IMR-90 (cell line): ENCODE results near the gene USO1. TPM values are rescaled to one million over a fixed set of nuclear protein-coding genes. Genes with fewer than 3 reads are reported as not detected.

ENCODE experiments used
- ATAC-seq: fragments of 200-7000 bp; cut with Tn5 transposase; 2 replicates; pipeline ENCODE4 v1.9.1; 2020; ENCODE audit warnings: low read depth, mild to moderate bottlenecking, moderate library complexity
- BruUV-seq: library from RNA; stranded (reverse); fragments of 400-500 nt; replicated peaks from 2 replicates; lab custom pipeline; 2021; lab: Mats Ljungman, UMichigan
- CTCF ChIA-PET: fragments of 300-600 bp; formaldehyde crosslinking; extraction: SDS; loops from one replicate; lab custom pipeline; 2021; ENCODE audit warnings: antibody characterized with exemption; lab: Yijun Ruan, JAX
- POLR2A ChIA-PET: fragments of 300-600 bp; sonication (Branson Sonifier 250); formaldehyde crosslinking; loops from one replicate; lab custom pipeline; 2022; ENCODE audit warnings: antibody characterized with exemption; ENCODE audit not compliant: unreplicated experiment; lab: Charles Lee
- DNase-seq: peaks from one replicate; pipeline ENCODE4 v3.0.0; 2013
- H2AFZ ChIP-seq: replicated peaks from 2 replicates; pipeline ENCODE3; 2013; ENCODE audit warnings: low read length, mild to moderate bottlenecking; ENCODE audit not compliant: poor library complexity
- H2AK5ac ChIP-seq: 2 replicates; pipeline ENCODE4 v1.6.1; 2013; ENCODE audit warnings: low read depth, low read length, inconsistent platforms
- H2AK9ac ChIP-seq: replicated peaks from 2 replicates; pipeline ENCODE3; 2013; ENCODE audit warnings: mild to moderate bottlenecking, low read depth, low read length, moderate library complexity; ENCODE audit not compliant: poor library complexity
- H2BK120ac ChIP-seq: 2 replicates; pipeline ENCODE4 v1.6.1; 2013; ENCODE audit warnings: low read depth, low read length, inconsistent platforms
- H2BK15ac ChIP-seq: 3 replicates; pipeline ENCODE4 v1.6.1; 2013; ENCODE audit warnings: low read depth, low read length, inconsistent platforms
- H2BK20ac ChIP-seq: 2 replicates; pipeline ENCODE4 v1.6.1; 2013; ENCODE audit warnings: low read depth, mild to moderate bottlenecking, inconsistent platforms, low read length, moderate library complexity
- H2BK5ac ChIP-seq: 2 replicates; pipeline ENCODE4 v1.6.1; 2013; ENCODE audit warnings: mild to moderate bottlenecking, low read depth, low read length, inconsistent platforms; ENCODE audit not compliant: poor library complexity, severe bottlenecking
- H3K14ac ChIP-seq: replicated peaks from 2 replicates; pipeline ENCODE4 v1.6.1; 2013; ENCODE audit warnings: low read depth, low read length, inconsistent platforms
- H3K18ac ChIP-seq: 2 replicates; pipeline ENCODE4 v1.6.1; 2013; ENCODE audit warnings: low read depth, low read length, control low read depth
- H3K23ac ChIP-seq: 2 replicates; pipeline ENCODE4 v1.6.1; 2013; ENCODE audit warnings: low read depth, low read length, inconsistent platforms
- H3K27ac ChIP-seq: 2 replicates; pipeline ENCODE4 v1.5.1; 2013; ENCODE audit warnings: mild to moderate bottlenecking, control low read depth, low read length; ENCODE audit not compliant: insufficient read depth
- H3K27me3 ChIP-seq: 2 replicates; pipeline ENCODE4 v1.6.1; 2013; ENCODE audit warnings: low read length; ENCODE audit not compliant: control insufficient read depth, insufficient read depth
- H3K36me3 ChIP-seq: 2 replicates; pipeline ENCODE4 v1.6.1; 2013; ENCODE audit warnings: low read length, mixed read lengths; ENCODE audit not compliant: control insufficient read depth, insufficient read depth
- H3K4ac ChIP-seq: 2 replicates; pipeline ENCODE4 v1.6.1; 2013; ENCODE audit warnings: low read depth, low read length, inconsistent platforms
- H3K4me1 ChIP-seq: 2 replicates; pipeline ENCODE4 v1.6.1; 2013; ENCODE audit warnings: low read length, mixed read lengths; ENCODE audit not compliant: control insufficient read depth, insufficient read depth
- H3K4me2 ChIP-seq: 2 replicates; pipeline ENCODE4 v1.6.1; 2013; ENCODE audit warnings: low read depth, mild to moderate bottlenecking, control low read depth, low read length, moderate library complexity
- H3K4me3 ChIP-seq: 2 replicates; pipeline ENCODE4 v1.5.1; 2013; ENCODE audit warnings: low read depth, mild to moderate bottlenecking, control low read depth, low read length, moderate library complexity; ENCODE audit not compliant: insufficient read depth
- H3K56ac ChIP-seq: 2 replicates; pipeline ENCODE4 v1.6.1; 2013; ENCODE audit warnings: low read length, inconsistent platforms; ENCODE audit not compliant: insufficient read depth; ENCODE audit errors: extremely low read depth
- H3K79me1 ChIP-seq, 2 experiments: 2 replicates each; pipeline ENCODE4 v1.6.1; 2013; ENCODE audit warnings: low read length in 2 of 2, inconsistent platforms in 1 of 2, low read depth in 1 of 2
- H3K9ac ChIP-seq: 2 replicates; pipeline ENCODE4 v1.6.1; 2013; ENCODE audit warnings: low read depth, low read length, control low read depth
- H3K9me1 ChIP-seq: 2 replicates; pipeline ENCODE4 v1.6.1; 2013; ENCODE audit warnings: low read length, inconsistent platforms; ENCODE audit not compliant: insufficient read depth
- H3K9me3 ChIP-seq: 2 replicates; pipeline ENCODE4 v1.6.1; 2013; ENCODE audit warnings: low read length; ENCODE audit not compliant: control insufficient read depth, insufficient read depth
- H4K20me1 ChIP-seq: 2 replicates; pipeline ENCODE4 v1.6.1; 2013; ENCODE audit warnings: low read length, inconsistent platforms; ENCODE audit not compliant: insufficient read depth
- H4K5ac ChIP-seq: 2 replicates; pipeline ENCODE4 v1.6.1; 2013; ENCODE audit warnings: mild to moderate bottlenecking, low read depth, low read length, control low read depth
- H4K8ac ChIP-seq, 2 experiments: 2 replicates each; pipeline ENCODE4 v1.6.1; 2013; ENCODE audit warnings: low read depth in 2 of 2, low read length in 2 of 2, control low read depth in 1 of 2, inconsistent platforms in 1 of 2
- H4K91ac ChIP-seq: 2 replicates; pipeline ENCODE4 v1.6.1; 2013; ENCODE audit warnings: low read depth, low read length, inconsistent platforms; ENCODE audit not compliant: insufficient read depth
- BHLHE40 ChIP-seq: fragments of 150-350 bp; IDR thresholded peaks from 2 replicates; pipeline ENCODE4 v1.6.1; 2016; ENCODE audit warnings: mild to moderate bottlenecking, low read depth, low read length
- CEBPB ChIP-seq: IDR thresholded peaks from 2 replicates; pipeline ENCODE4 v1.6.1; 2012; ENCODE audit warnings: low read depth, low read length, improper control_type of control experiment
- CHD1 ChIP-seq: IDR thresholded peaks from 2 replicates; pipeline ENCODE4 v1.6.1; 2012; ENCODE audit warnings: low read depth, low read length, improper control_type of control experiment
- CTCF ChIP-seq: conservative IDR thresholded peaks from 2 replicates; pipeline ENCODE4 v1.5.1; 2012; ENCODE audit warnings: mild to moderate bottlenecking, low read depth, low read length, improper control_type of control experiment
- ELK1 ChIP-seq: fragments of 150-350 bp; IDR thresholded peaks from 2 replicates; pipeline ENCODE4 v1.6.1; 2016; ENCODE audit warnings: low read depth, mild to moderate bottlenecking, low read length, moderate library complexity, borderline replicate concordance
- FOS ChIP-seq: fragments of 150-350 bp; IDR thresholded peaks from 2 replicates; pipeline ENCODE4 v1.6.1; 2016; ENCODE audit warnings: low read depth, low read length
- MAFK ChIP-seq: IDR thresholded peaks from 2 replicates; pipeline ENCODE4 v1.6.1; 2012; ENCODE audit warnings: low read depth, low read length, improper control_type of control experiment
- MAZ ChIP-seq: IDR thresholded peaks from 2 replicates; pipeline ENCODE4 v1.6.1; 2012; ENCODE audit warnings: low read depth, mild to moderate bottlenecking, low read length, improper control_type of control experiment, moderate library complexity, borderline replicate concordance
- MXI1 ChIP-seq: IDR thresholded peaks from 2 replicates; pipeline ENCODE4 v1.6.1; 2012; ENCODE audit warnings: low read depth, mild to moderate bottlenecking, low read length, moderate library complexity, borderline replicate concordance
- NFE2L2 ChIP-seq: fragments of 150-350 bp; IDR thresholded peaks from 2 replicates; pipeline ENCODE4 v1.6.1; 2016; ENCODE audit warnings: low read depth, mild to moderate bottlenecking, low read length
- POLR2A ChIP-seq: IDR thresholded peaks from 2 replicates; pipeline ENCODE4 v1.6.1; 2012; ENCODE audit warnings: mild to moderate bottlenecking, low read depth, low read length
- RAD21 ChIP-seq: IDR thresholded peaks from 2 replicates; pipeline ENCODE4 v1.6.1; 2012; ENCODE audit warnings: low read length, improper control_type of control experiment
- RCOR1 ChIP-seq: IDR thresholded peaks from 2 replicates; pipeline ENCODE4 v1.6.1; 2012; ENCODE audit warnings: mild to moderate bottlenecking, low read length, improper control_type of control experiment; ENCODE audit not compliant: insufficient replicate concordance
- RFX5 ChIP-seq: IDR thresholded peaks from 2 replicates; pipeline ENCODE4 v1.8.0; 2012; ENCODE audit warnings: low read depth, mild to moderate bottlenecking, low read length, moderate library complexity
- SMC3 ChIP-seq: fragments of 150-350 bp; IDR thresholded peaks from 2 replicates; pipeline ENCODE4 v1.6.1; 2016; ENCODE audit warnings: low read depth, mild to moderate bottlenecking, antibody characterized with exemption, low read length, moderate library complexity
- USF2 ChIP-seq: fragments of 150-350 bp; IDR thresholded peaks from 2 replicates; pipeline ENCODE4 v1.6.1; 2017; ENCODE audit warnings: mild to moderate bottlenecking, antibody characterized with exemption, low read length, low read depth
- WGBS, 2 experiments: methylation state at CpG; one replicate each; pipeline versions ENCODE4 v1.1.5 to v1.1.7; 2013; ENCODE audit warnings: missing lambda C conversion rate in 2 of 2; ENCODE audit not compliant: insufficient read length in 1 of 2; ENCODE audit errors: extremely low coverage in 2 of 2; 5-methylcytosine and 5-hydroxymethylcytosine counted together
- dilution Hi-C: fragments of 300-500 bp; cut with HindIII; formaldehyde crosslinking; loops from one replicate; pipeline ENCODE4 v1.14.3; 2018; ENCODE audit warnings: low sequenced_read_pairs; ENCODE audit not compliant: unreplicated experiment
- in situ Hi-C: fragments of 300-500 bp; cut with MboI; formaldehyde crosslinking; loops from 3 replicates; pipeline ENCODE4 v1.14.3; 2019; ENCODE audit warnings: low sequenced_read_pairs, inconsistent platforms, mixed read lengths
- intact Hi-C: fragments of 100-400 bp; cut with micrococcal nuclease; formaldehyde crosslinking; loops from 2 replicates; pipeline ENCODE4 v1.10.0; 2022
- polyA plus RNA-seq, 3 experiments: library from polyadenylated mRNA; depleted of rRNA; stranded (reverse); fragments of >200 nt; gene quantifications; 2 replicates each; pipeline ENCODE4 v1.2.3, GENCODE V29; 2012; ENCODE audit warnings: low replicate concordance in 1 of 3
- total RNA-seq: library from RNA; depleted of rRNA; stranded (reverse); fragments of >200 nt; gene quantifications from 2 replicates; pipeline ENCODE4 v1.2.3, GENCODE V29; 2012

USO1 gene
- total and polyA plus RNA-seq, 2 of the 4 experiments (the other 2 are of a cell fraction): 63.7 to 121 TPM

DNA sequence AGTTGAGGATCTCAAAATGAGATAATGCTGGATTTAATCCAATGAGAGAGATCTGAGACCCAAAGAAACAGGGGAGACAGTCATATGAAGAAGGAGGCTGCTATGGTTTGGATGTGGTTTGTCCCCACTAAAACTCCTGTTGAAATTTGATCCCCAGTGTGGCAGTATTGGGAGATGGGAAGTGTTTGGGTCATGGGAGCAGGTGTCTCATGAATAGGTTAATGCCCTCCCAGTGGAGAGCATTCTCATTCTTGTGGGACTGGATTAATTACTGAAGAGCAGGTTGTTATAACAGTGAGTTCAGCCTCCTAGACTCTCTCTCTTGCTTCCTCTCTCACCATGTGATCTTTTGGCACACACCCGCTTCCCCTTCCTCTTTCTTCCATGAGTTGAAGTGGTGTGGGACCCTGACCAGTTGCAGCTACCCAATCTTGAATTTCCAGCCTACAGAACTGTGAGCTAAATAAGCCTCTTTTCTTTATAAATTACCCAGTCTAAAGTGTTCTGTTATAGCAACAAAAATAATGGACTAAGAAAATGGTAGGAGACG lies 107.6 kb downstream of the USO1 start:
- H2BK15ac ChIP-seq: no peak overlapping the region
- BruUV-seq: no TSS peak
- no peak overlapping the region for H3K9ac ChIP-seq
- no peak overlapping the region for H4K8ac ChIP-seq
- H3K4me1 ChIP-seq: no peaks in the 10 kb centered on the region
- no peak overlapping the region for H4K91ac ChIP-seq
- no peaks in the 10 kb centered on the region for H3K9me1 ChIP-seq
- H2BK5ac ChIP-seq: no peak overlapping the region
- no peak overlapping the region for H3K56ac ChIP-seq
- POLR2A ChIA-PET: no interaction called here
- DNase-seq (no peak), ATAC-seq (no peak)
- H2AK9ac ChIP-seq: no peak overlapping the region
- no peaks in the 10 kb centered on the region for H3K79me1 ChIP-seq
- H2BK120ac ChIP-seq: no peak overlapping the region
- no peak overlapping the region for H3K4me3 ChIP-seq
- dilution Hi-C loops: no loop called here
- H3K14ac ChIP-seq: no peak overlapping the region
- H2AFZ ChIP-seq: no peak overlapping the region
- H3K18ac ChIP-seq: no peak overlapping the region
- H3K9me3 ChIP-seq: peaks cover 2% of the 10 kb centered on the region; the same call in 1 of the 2 replicates
- no CpG with 5 or more reads among the region's 2 CpGs for WGBS, 2 experiments
- intact Hi-C loops: no loop called here
- H3K27ac ChIP-seq: no peak overlapping the region
- no peaks in the 10 kb centered on the region for H3K27me3 ChIP-seq
- H3K36me3 ChIP-seq: no peaks in the 10 kb centered on the region
- H3K4ac ChIP-seq: no peak overlapping the region
- H3K23ac ChIP-seq: no peak overlapping the region
- TF ChIP-seq RAD21 (no peak), MAZ (no peak), CHD1 (no peak), MXI1 (no peak), CEBPB (no peak), RCOR1 (no peak), NFE2L2 (no peak), CTCF (no peak), POLR2A (no peak), RFX5 (no peak), ELK1 (no peak), USF2 (no peak), BHLHE40 (no peak), SMC3 (no peak), MAFK (no peak), FOS (no peak)
- H3K4me2 ChIP-seq: no peak overlapping the region
- H4K20me1 ChIP-seq: no peaks in the 10 kb centered on the region
- CTCF ChIA-PET: no interaction called here
- no peak overlapping the region for H4K5ac ChIP-seq
- in situ Hi-C loops: no loop called here
- no peak overlapping the region for H2AK5ac ChIP-seq
- H2BK20ac ChIP-seq: no peak overlapping the region
